Hematopoietic multipotent progenitor cell treated with erythropoietin and hydrocortisone succinate and interleukin-3 and kit ligand, for 4 days (in vitro differentiated cells): ENCODE results near the gene VPS26A.
"Not testable (repeated sequence)": the region's sequence is repeated elsewhere in the genome, so short reads cannot be mapped to it uniquely, and the experiment has no call there.

Experiments used
- DNase-seq: peaks from one replicate; pipeline ENCODE4 v3.0.0-alpha.2; 2015

The VPS26A gene

GRCh38 chr10:69103784-69104183 lies 20.2 kb upstream of the VPS26A start:
- no peak for DNase-seq

DNA sequence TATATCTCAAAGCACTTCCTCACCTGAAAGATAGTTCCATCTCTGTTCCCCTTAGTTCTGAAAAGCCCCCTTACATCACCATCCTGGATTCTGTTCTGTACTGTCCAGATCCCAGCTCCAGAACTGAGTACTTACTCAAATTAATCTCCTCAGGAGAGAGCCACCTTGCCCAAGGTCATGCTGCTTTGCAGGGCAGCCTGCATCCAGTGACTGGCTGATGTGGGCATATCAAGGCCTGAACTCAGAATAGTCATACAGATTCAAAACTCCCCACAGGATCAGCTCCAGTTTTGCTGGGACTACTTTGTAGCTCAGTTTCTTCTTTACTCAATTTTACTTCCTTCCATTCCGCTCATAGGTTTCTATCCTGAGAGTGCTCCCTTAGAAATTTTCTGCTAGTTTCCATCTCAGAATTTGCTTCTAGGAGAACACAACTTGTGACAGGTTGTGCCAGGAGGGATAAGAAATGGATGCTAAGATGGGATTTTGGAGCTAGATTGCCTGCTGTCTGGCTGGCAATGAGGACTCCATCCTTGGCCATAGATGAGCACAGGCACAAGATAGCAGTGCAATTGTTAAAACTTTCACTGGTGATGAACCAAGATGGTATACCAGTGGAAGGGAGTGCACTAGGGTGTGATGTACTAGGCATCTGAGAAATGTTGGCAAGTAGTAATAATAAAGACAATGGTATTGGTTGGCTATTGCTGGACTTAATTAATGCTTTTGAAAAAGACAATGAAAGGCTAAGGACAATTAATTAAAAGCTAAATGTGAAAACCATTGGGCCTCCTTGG lies 18.8 kb upstream of the VPS26A start:
- DNase-seq = no peak

DNA sequence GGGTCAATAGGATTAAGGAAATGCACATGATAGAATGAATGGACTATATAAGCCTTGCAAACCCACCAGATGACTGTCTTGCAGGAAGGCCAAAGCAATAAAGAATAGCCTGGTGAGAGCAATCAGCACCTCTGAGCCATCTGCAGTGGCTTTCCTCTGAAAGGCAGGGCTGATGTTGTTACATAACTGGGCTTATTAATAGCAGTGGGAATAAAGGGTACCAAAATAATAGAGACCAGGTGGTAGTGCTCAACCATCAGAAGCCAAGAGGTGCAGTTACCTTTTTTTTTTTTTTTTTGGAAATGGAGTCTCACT lies 16.8 kb upstream of the VPS26A start:
- DNase-seq = peak; percentile 47

DNA sequence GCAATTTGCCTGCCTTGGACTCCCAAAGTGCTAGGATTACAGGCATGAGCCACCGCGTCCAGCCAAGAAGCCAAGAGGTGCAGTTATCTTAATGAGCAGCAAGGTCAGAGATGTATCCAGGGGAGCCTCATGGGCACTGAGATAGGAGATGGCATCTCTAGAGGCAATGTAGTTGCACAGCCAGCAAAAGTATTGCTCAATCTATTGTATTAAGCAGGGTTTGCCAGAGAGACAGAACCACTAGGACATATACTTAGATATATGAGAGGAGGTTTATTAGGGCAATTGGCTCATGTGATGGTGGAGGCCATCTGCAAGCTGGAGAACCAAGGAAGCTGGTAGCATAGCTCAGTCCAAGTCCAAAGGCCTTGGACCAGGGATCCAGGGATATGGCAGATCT lies 16.3 kb upstream of the VPS26A start:
- peak; percentile 73 for DNase-seq

DNA sequence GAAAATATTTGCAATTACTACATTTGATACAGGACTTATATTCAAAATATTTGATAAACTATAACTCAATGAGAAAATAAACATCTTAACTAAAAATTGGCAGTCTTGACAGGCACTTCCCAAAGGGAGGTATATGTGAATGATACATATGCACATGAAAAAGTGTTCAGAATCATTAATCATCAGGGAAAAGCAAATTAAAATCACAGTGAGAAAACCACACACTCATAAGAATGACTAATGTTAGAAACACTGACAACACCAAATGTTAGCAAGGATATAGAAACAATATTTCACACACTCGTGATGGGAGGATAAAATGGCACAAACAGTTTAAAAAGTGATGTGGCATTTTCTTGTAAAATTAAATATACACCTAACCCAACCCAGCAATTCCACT lies 4.1 kb upstream of the VPS26A start:
- no peak for DNase-seq

DNA sequence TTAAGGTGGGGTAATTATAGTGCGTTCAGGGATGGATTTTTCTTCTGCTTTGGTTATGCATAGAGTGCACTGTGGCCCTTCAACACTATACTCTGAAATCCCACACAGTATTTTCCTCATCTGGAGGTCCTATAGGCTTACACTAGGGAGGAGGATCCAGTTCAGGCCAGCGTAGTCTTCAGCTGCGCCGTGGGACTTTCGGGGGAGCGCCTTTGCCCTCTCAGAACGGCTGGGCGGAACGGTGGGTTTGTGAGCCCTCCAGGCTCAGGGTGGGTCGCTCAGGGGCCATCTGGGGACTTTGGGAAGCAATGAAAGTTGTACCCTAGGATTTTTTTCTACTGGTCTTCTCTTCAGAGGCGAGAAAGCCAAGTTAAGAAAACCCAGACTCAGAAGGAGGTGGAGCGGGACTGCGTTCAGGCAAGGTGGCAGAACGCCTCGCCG lies 652 bp upstream of the VPS26A start:
- peak; percentile 79 for DNase-seq

DNA sequence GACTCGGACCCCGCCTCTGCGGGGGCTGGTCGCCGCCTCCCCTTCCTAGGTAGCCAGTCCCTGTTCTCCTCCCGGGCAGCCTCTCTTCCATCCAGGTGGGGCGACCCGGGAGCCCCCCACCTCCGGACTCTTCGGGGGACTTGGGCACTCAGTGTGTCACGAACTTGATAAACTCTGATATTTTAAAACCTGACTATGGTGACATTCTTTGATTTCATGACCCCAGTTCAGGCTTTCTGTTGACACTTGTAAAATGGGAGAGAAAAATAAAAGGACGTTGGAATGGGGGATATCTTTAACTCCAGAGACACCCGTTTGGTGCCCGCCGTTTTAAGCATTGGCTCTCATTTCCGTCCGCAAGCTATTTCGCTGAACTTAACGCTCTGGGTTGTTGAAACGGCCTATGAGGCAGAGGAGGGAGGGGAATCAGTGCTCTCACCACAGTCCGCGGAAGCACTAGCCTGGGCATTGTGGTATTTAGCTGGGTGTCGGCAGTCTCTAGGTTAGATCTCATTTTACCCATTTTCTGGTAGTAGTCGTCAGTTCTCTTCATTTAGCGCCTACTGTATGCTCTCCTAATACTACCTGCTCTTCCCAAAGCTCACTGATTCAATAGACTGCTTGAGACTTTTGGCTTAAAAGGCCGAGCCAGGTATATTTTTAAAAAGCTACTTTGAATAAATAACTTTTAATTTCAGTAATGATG lies 738 bp downstream of the VPS26A start:
- DNase-seq = peak; percentile 88

DNA sequence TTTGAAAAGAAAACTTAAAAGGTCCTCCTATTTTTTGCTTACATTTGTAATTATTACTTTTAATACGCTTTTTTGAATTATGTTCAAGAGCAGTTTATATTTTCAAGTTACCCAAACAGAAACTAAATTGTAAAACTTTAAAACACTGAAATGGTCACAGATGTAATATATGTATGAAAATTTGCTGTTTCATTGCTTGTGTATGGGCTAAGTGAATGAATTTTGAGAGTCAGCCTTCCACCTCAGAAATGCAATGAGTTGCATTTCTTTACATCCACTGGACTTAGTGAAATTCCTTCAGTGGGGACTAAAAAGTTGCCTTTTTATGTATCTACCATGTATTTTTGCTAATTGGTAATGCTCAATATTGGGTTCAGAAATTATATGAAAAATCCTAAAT lies 1.6 kb downstream of the VPS26A start:
- no peak for DNase-seq

GRCh38 chr10:69130251-69130650 lies 6.3 kb downstream of the VPS26A start:
- no peak for DNase-seq

- no peak for DNase-seq
These were observed 16.0 kb downstream of the VPS26A start for GRCh38 chr10:69139961-69140360.

- DNase-seq = no peak
These were observed 17.3 kb downstream of the VPS26A start for GRCh38 chr10:69141304-69141703.

DNA sequence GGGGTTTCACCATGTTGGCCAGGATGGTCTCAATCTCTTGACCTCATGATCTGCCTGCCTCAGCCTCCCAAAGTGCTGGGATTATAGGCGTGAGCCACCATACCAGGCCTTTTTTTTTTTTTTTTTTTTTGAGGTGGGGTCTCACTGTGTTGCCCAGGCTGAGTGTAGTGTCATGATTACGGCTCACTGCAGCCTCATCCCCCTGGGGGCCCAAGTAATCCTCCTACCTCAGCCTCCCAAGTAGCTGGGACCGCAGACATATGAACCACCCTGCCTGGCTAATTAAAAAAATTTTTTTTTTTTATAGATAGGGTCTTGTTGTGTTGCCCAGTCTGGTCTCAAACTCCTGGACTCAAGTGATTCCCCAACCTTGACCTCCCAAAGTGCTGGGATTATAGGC lies 18.1 kb downstream of the VPS26A start:
- DNase-seq = not testable (repeated sequence)

DNA sequence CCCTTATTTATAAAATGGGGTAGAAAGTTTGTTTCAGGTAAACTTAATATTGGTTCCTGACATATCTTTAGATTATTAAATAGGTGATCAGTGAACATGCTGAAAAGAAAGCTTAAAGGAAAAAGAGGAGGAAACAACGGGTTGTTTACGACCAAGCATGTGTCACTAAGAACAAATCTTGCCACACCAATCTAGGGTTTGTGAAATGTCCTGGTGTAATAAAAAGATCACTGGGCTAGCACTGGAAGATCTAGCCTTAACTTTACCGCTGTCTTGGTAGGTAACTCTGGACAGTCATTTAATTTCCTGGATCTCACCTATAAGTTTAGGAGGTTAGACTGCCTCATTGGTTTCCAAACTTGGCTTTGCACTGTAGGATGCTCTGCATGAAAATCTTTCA lies 19.0 kb downstream of the VPS26A start:
- no peak for DNase-seq

- DNase-seq = no peak
These were observed 21.4 kb downstream of the VPS26A start for GRCh38 chr10:69145329-69145728.

GRCh38 chr10:69145864-69146263 lies 21.9 kb downstream of the VPS26A start:
- no peak for DNase-seq

DNA sequence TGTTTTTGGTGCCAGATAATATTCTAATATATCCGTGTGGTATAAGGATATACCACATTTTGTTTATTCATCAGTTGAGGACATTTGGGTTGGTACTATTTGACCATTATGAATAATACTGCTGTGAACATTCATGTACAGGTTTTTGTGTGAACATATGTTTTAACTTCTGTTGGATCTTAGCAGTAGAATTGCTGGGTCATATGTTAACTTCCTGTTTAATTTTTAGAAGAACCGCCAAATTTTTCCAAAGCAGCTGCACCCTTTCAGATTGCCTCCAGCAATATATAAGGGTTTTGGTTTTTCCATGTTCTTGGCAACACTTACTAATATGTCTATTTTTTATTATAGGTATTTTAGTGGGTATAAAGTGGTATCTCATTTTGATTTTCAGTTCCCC lies 22.8 kb downstream of the VPS26A start:
- peak; percentile 80 for DNase-seq

- DNase-seq = no peak
These were observed 28.0 kb downstream of the VPS26A start for GRCh38 chr10:69151984-69152383.

- DNase-seq = no peak
These were observed 29.2 kb downstream of the VPS26A start for GRCh38 chr10:69153227-69153626.

- DNase-seq = no peak
These were observed 36.8 kb downstream of the VPS26A start for GRCh38 chr10:69160809-69161241.

GRCh38 chr10:69168493-69168892 lies 44.5 kb downstream of the VPS26A start:
- DNase-seq = no peak

GRCh38 chr10:69172241-69172982 lies 48.4 kb downstream of the VPS26A start:
- DNase-seq = no peak

GRCh38 chr10:69175326-69175725 lies 51.3 kb downstream of the VPS26A start:
- not testable (repeated sequence) for DNase-seq

- no peak for DNase-seq
These were observed 52.8 kb downstream of the VPS26A start for GRCh38 chr10:69176823-69177222.
